ENCODE data around the gene MYO5A.

MYO5A gene

GRCh38 chr15:52568601-52569585 is 40.2 kb upstream of the MYO5A start, which contains the start of gene ARPP19 (continued):
- TF ChIP-seq ZNF350 (tag by site-specific recombination; IDR thresholded peaks at IDR 0.05), result no peak
- 0 out of 2 replicates have a peak, but pooled peaks have one; percentile 17 for TF ChIP-seq TSHZ1 (tag by site-specific recombination; IDR thresholded peaks at IDR 0.05; ENCODE audit: borderline replicate concordance)
- no peak for TF ChIP-seq ZNF133 (tag by site-specific recombination; IDR thresholded peaks at IDR 0.05)
- peak; percentile 33; the same call in 1 of the 2 replicates for TF ChIP-seq OSR2 (tag by site-specific recombination; IDR thresholded peaks at IDR 0.05)
- TF ChIP-seq ZBTB48 (tag by site-specific recombination; IDR thresholded peaks at IDR 0.05), result no peak
- TF ChIP-seq ZNF623 (tag by site-specific recombination; IDR thresholded peaks at IDR 0.05), result no peak
- TF ChIP-seq ZNF639 (tag by site-specific recombination; IDR thresholded peaks at IDR 0.05), result peak; percentile 88
- TF ChIP-seq ZSCAN4 (tag by site-specific recombination; IDR thresholded peaks at IDR 0.05), result no peak; the same call in 1 of the 2 replicates
- TF ChIP-seq ZBTB11 (tag by site-specific recombination; conservative IDR thresholded peaks at IDR 0.05; ENCODE audit: low read depth), result peak; percentile 94
- TF ChIP-seq ZNF404 (tag by site-specific recombination; IDR thresholded peaks at IDR 0.05), result no peak
- peak; percentile 35; the same call in 1 of the 2 replicates for TF ChIP-seq CTCF (tag by site-specific recombination; IDR thresholded peaks at IDR 0.05)
- TF ChIP-seq SP3 (tag by site-specific recombination; IDR thresholded peaks at IDR 0.05), result peak; percentile 93
- peak; percentile 97 for TF ChIP-seq KLF8 (tag by site-specific recombination; IDR thresholded peaks at IDR 0.05)
- TF ChIP-seq ZNF596 (tag by site-specific recombination; IDR thresholded peaks at IDR 0.05), result no peak; the same call in 1 of the 2 replicates
- TF ChIP-seq SP2 (tag by site-specific recombination; IDR thresholded peaks at IDR 0.05), result peak; percentile 88
- no peak for TF ChIP-seq ZNF140 (tag by site-specific recombination; IDR thresholded peaks at IDR 0.05)
- TF ChIP-seq BCL11B (tag by site-specific recombination; IDR thresholded peaks at IDR 0.05; ENCODE audit: low read depth), result peak; percentile 87; the same call in 1 of the 2 replicates
- no peak for TF ChIP-seq REPIN1 (tag by site-specific recombination; IDR thresholded peaks at IDR 0.05; ENCODE audit: low read depth)
- TF ChIP-seq ZBTB7A (tag by site-specific recombination; IDR thresholded peaks at IDR 0.05; ENCODE audit: low read depth), result no peak
- TF ChIP-seq ZNF211 (tag by site-specific recombination; IDR thresholded peaks at IDR 0.05; ENCODE audit: low read depth), result no peak
- no peak for TF ChIP-seq ZNF48 (tag by site-specific recombination; IDR thresholded peaks at IDR 0.05)
- TF ChIP-seq YY2 (tag by site-specific recombination; IDR thresholded peaks at IDR 0.05), result peak; percentile 80
- peak; percentile 89; the same call in 1 of the 2 replicates for TF ChIP-seq ZNF394 (tag by site-specific recombination; IDR thresholded peaks at IDR 0.05; ENCODE audit: borderline replicate concordance)
- no peak for TF ChIP-seq ZNF843 (tag by site-specific recombination; IDR thresholded peaks at IDR 0.05)
- TF ChIP-seq ZNF121 (tag by site-specific recombination; IDR thresholded peaks at IDR 0.05), result no peak
- no peak for TF ChIP-seq ZNF621 (tag by site-specific recombination; IDR thresholded peaks at IDR 0.05)
- TF ChIP-seq ZSCAN30 (tag by site-specific recombination; IDR thresholded peaks at IDR 0.05), result peak; percentile 84; the same call in 1 of the 2 replicates

All from HEK293 (cell line).